Activated naive CD4-positive, alpha-beta T cell treated with anti-CD3 and anti-CD28 coated beads, Interleukin-2, amount 50 U/mL, for 16 hours (primary cell): ENCODE measurements around the gene AP4M1.
"Not testable (repeated sequence)": the region's sequence is repeated elsewhere in the genome, so short reads cannot be mapped to it uniquely, and the experiment has no call there.

Source experiments
- DNase-seq: peaks from one replicate; pipeline ENCODE4 v3.0.0-alpha.2; 2020

Gene AP4M1

GRCh38 chr7:100109521-100110163 lies 8.2 kb downstream of the AP4M1 start:
- no peak for DNase-seq

GRCh38 chr7:100111156-100111555 lies 9.7 kb downstream of the AP4M1 start:
- no peak for DNase-seq

- DNase-seq = no peak
Measured at GRCh38 chr7:100111914-100112313, 10.5 kb downstream of the AP4M1 start.

GRCh38 chr7:100115026-100115425 lies 13.6 kb downstream of the AP4M1 start:
- DNase-seq = no peak

GRCh38 chr7:100118388-100119071 lies 17.1 kb downstream of the AP4M1 start:
- DNase-seq = no peak

- DNase-seq = peak; percentile 94
Measured at GRCh38 chr7:100119072-100119969, 17.9 kb downstream of the AP4M1 start, which contains the start of the genes CNPY4 and TAF6. TSS of gene CNPY4 (plus strand) at chr7:100119634. CDS start at chr7:100119745, 111 bp downstream. TSS of gene TAF6 (minus strand) at chr7:100119358. CDS start at chr7:100114209, 5,149 bp downstream.

GRCh38 chr7:100119970-100120732 lies 18.7 kb downstream of the AP4M1 start:
- DNase-seq = peak; percentile 73

GRCh38 chr7:100120733-100121036 lies 19.2 kb downstream of the AP4M1 start:
- no peak for DNase-seq

- DNase-seq = no peak
Measured at GRCh38 chr7:100122067-100122466, 20.6 kb downstream of the AP4M1 start.

- DNase-seq = no peak
Measured at GRCh38 chr7:100122568-100122967, 21.1 kb downstream of the AP4M1 start.

- no peak for DNase-seq
Measured at GRCh38 chr7:100124301-100125230, 23.1 kb downstream of the AP4M1 start.

GRCh38 chr7:100126239-100126930 lies 24.9 kb downstream of the AP4M1 start:
- no peak for DNase-seq

- DNase-seq = peak; percentile 89
Measured at GRCh38 chr7:100126931-100127865, 25.8 kb downstream of the AP4M1 start, which contains the start of gene MBLAC1. TSS of gene MBLAC1 (plus strand) at chr7:100126967. CDS start at chr7:100127396, 429 bp downstream.

- peak; percentile 26 for DNase-seq
Measured at GRCh38 chr7:100127866-100128636, 26.6 kb downstream of the AP4M1 start.

- no peak for DNase-seq
Measured at GRCh38 chr7:100128637-100128963, 27.2 kb downstream of the AP4M1 start.

GRCh38 chr7:100130220-100130607 lies 28.8 kb downstream of the AP4M1 start:
- DNase-seq = not testable (repeated sequence)

GRCh38 chr7:100130608-100131453 lies 29.4 kb downstream of the AP4M1 start:
- peak; percentile 85 for DNase-seq

- DNase-seq = no peak
Measured at GRCh38 chr7:100132126-100132525, 30.7 kb downstream of the AP4M1 start.
